Measurements from ENCODE around the gene CCSAP.

The CCSAP gene

GRCh38 chr1:229298887-229299503, 43.9 kb downstream of the CCSAP start:
- WGBS, 2 donors (ENCODE audit: extremely low coverage in 2 of 2, insufficient read length in 2 of 2, insufficient replicate concordance in 1 of 2) = no CpG with 5 or more reads among the region's 5 CpGs

GRCh38 chr1:229298420-229298819, 44.4 kb downstream of the CCSAP start:
- H3K27me3 ChIP-seq (ENCODE audit: control insufficient read depth in 3 of 3, insufficient read depth in 3 of 3, low read depth in 1 of 3, low read length in 3 of 3) = no peaks in the 10 kb centered on the region
- no peak overlapping the region for H2BK12ac ChIP-seq (ENCODE audit: low read length)
- H3K9me3 ChIP-seq (replicated peaks in 1 of 2; ENCODE audit: control insufficient read depth in 2 of 2, insufficient read depth in 1 of 2, low read depth in 1 of 2, low read length in 2 of 2) = no peaks in the 10 kb centered on the region
- no peak overlapping the region for H3K4me3 ChIP-seq (ENCODE audit: low read length in 2 of 2)
- no peak overlapping the region for H2BK120ac ChIP-seq (ENCODE audit: low read depth, low read length)
- H3K36me3 ChIP-seq (replicated peaks in 1 of 2; ENCODE audit: control insufficient read depth in 2 of 2, insufficient read depth in 2 of 2, low read length in 2 of 2) = peaks cover 15 to 80% of the 10 kb centered on the region in 2 donors
- H3K4me1 ChIP-seq (ENCODE audit: control insufficient read depth in 2 of 2, insufficient read depth in 1 of 2, low read depth in 1 of 2, low read length in 2 of 2) = peaks cover 0 to 2% of the 10 kb centered on the region in 2 donors
- H3K23ac ChIP-seq (ENCODE audit: low read depth, low read length, poor library complexity) = no peak overlapping the region
- no peak overlapping the region for H4K91ac ChIP-seq (ENCODE audit: low read depth, low read length, poor library complexity)
- H2BK5ac ChIP-seq (ENCODE audit: low read length) = no peak overlapping the region
- H2AFZ ChIP-seq (ENCODE audit: low read length) = no peak overlapping the region
- H3K4me2 ChIP-seq (ENCODE audit: insufficient read depth, low read length, poor library complexity, severe bottlenecking) = no peak overlapping the region
- no peak overlapping the region for H2AK5ac ChIP-seq (ENCODE audit: low read depth, low read length)
- no peak overlapping the region for H3K18ac ChIP-seq (ENCODE audit: low read length)
- H3K79me1 ChIP-seq (ENCODE audit: low read depth, low read length) = peaks cover 5% of the 10 kb centered on the region
- H3K14ac ChIP-seq (ENCODE audit: low read length) = no peak overlapping the region
- no peak overlapping the region for H2BK15ac ChIP-seq (ENCODE audit: low read length)
- H4K8ac ChIP-seq (ENCODE audit: low read depth, low read length) = no peak overlapping the region
- no peak overlapping the region for H3K4ac ChIP-seq (ENCODE audit: low read length)
- no peak overlapping the region for H3K9ac ChIP-seq (ENCODE audit: low read depth, low read length, poor library complexity)
- no peak for DNase-seq (ENCODE audit: low spot score)
- no peak overlapping the region for H3K27ac ChIP-seq (replicated peaks; ENCODE audit: low read length)

More at GRCh38 chr1:229298887-229299503, 43.9 kb downstream of the CCSAP start:
- no peak overlapping the region for H3K9ac ChIP-seq (ENCODE audit: low read depth, low read length, poor library complexity)
- H2AK5ac ChIP-seq (ENCODE audit: low read depth, low read length) = no peak overlapping the region
- no peak overlapping the region for H3K23ac ChIP-seq (ENCODE audit: low read depth, low read length, poor library complexity)
- no peak overlapping the region for H3K4ac ChIP-seq (ENCODE audit: low read length)
- no peak overlapping the region for H2BK5ac ChIP-seq (ENCODE audit: low read length)
- no peak overlapping the region for H3K27ac ChIP-seq (replicated peaks; ENCODE audit: low read length)
- H4K8ac ChIP-seq (ENCODE audit: low read depth, low read length) = no peak overlapping the region
- no peak overlapping the region for H3K4me2 ChIP-seq (ENCODE audit: insufficient read depth, low read length, poor library complexity, severe bottlenecking)
- peaks cover 18 to 86% of the 10 kb centered on the region in 2 donors for H3K36me3 ChIP-seq (replicated peaks in 1 of 2; ENCODE audit: control insufficient read depth in 2 of 2, insufficient read depth in 2 of 2, low read length in 2 of 2)
- no peaks in the 10 kb centered on the region for H3K9me3 ChIP-seq (replicated peaks in 1 of 2; ENCODE audit: control insufficient read depth in 2 of 2, insufficient read depth in 1 of 2, low read depth in 1 of 2, low read length in 2 of 2)
- peaks cover 2% of the 10 kb centered on the region for H3K79me1 ChIP-seq (ENCODE audit: low read depth, low read length)
- no peak overlapping the region for H3K18ac ChIP-seq (ENCODE audit: low read length)
- no peak overlapping the region for H4K91ac ChIP-seq (ENCODE audit: low read depth, low read length, poor library complexity)
- peaks cover 0 to 2% of the 10 kb centered on the region in 2 donors for H3K4me1 ChIP-seq (ENCODE audit: control insufficient read depth in 2 of 2, insufficient read depth in 1 of 2, low read depth in 1 of 2, low read length in 2 of 2)
- H3K4me3 ChIP-seq (ENCODE audit: low read length in 2 of 2) = no peak overlapping the region
- H3K14ac ChIP-seq (ENCODE audit: low read length) = no peak overlapping the region
- no peak overlapping the region for H2AFZ ChIP-seq (ENCODE audit: low read length)
- H3K27me3 ChIP-seq (ENCODE audit: control insufficient read depth in 3 of 3, insufficient read depth in 3 of 3, low read depth in 1 of 3, low read length in 3 of 3) = no peaks in the 10 kb centered on the region
- H2BK12ac ChIP-seq (ENCODE audit: low read length) = no peak overlapping the region
- H2BK15ac ChIP-seq (ENCODE audit: low read length) = no peak overlapping the region
- no peak overlapping the region for H2BK120ac ChIP-seq (ENCODE audit: low read depth, low read length)
- DNase-seq (ENCODE audit: low spot score) = no peak

- Histone ChIP-seq H3K4me1 (ENCODE audit: control insufficient read depth in 2 of 2, insufficient read depth in 1 of 2, low read depth in 1 of 2, low read length in 2 of 2) (peaks cover 0 to 2% of the 10 kb centered on the region in 2 donors), H2BK12ac (ENCODE audit: low read length) (no peak overlapping the region), H3K27ac (replicated peaks; ENCODE audit: low read length) (no peak overlapping the region), H3K23ac (ENCODE audit: low read depth, low read length, poor library complexity) (no peak overlapping the region), H3K36me3 (replicated peaks in 1 of 2; ENCODE audit: control insufficient read depth in 2 of 2, insufficient read depth in 2 of 2, low read length in 2 of 2) (peaks cover 15 to 78% of the 10 kb centered on the region in 2 donors), H3K4me3 (ENCODE audit: low read length in 2 of 2) (no peak overlapping the region), H3K9ac (ENCODE audit: low read depth, low read length, poor library complexity) (no peak overlapping the region), H2BK5ac (ENCODE audit: low read length) (no peak overlapping the region), H3K79me1 (ENCODE audit: low read depth, low read length) (peaks cover 3% of the 10 kb centered on the region), H3K4ac (ENCODE audit: low read length) (no peak overlapping the region), H2BK120ac (ENCODE audit: low read depth, low read length) (no peak overlapping the region), H3K18ac (ENCODE audit: low read length) (no peak overlapping the region), H2AK5ac (ENCODE audit: low read depth, low read length) (no peak overlapping the region), H2AFZ (ENCODE audit: low read length) (no peak overlapping the region), H4K8ac (ENCODE audit: low read depth, low read length) (no peak overlapping the region), H2BK15ac (ENCODE audit: low read length) (no peak overlapping the region), H3K27me3 (ENCODE audit: control insufficient read depth in 3 of 3, insufficient read depth in 3 of 3, low read depth in 1 of 3, low read length in 3 of 3) (no peaks in the 10 kb centered on the region), H4K91ac (ENCODE audit: low read depth, low read length, poor library complexity) (no peak overlapping the region), H3K4me2 (ENCODE audit: insufficient read depth, low read length, poor library complexity, severe bottlenecking) (no peak overlapping the region), H3K14ac (ENCODE audit: low read length) (no peak overlapping the region), H3K9me3 (replicated peaks in 1 of 2; ENCODE audit: control insufficient read depth in 2 of 2, insufficient read depth in 1 of 2, low read depth in 1 of 2, low read length in 2 of 2) (no peaks in the 10 kb centered on the region)
- no CpG with 5 or more reads among the region's 1 CpG for WGBS, 2 donors (ENCODE audit: extremely low coverage in 2 of 2, insufficient read length in 2 of 2, insufficient replicate concordance in 1 of 2)
- no peak for DNase-seq (ENCODE audit: low spot score)
These were observed 45.1 kb downstream of the CCSAP start for GRCh38 chr1:229297746-229298145.

- H3K4me2 ChIP-seq (ENCODE audit: insufficient read depth, low read length, poor library complexity, severe bottlenecking) = no peak overlapping the region
- H3K4me1 ChIP-seq (ENCODE audit: control insufficient read depth in 2 of 2, insufficient read depth in 1 of 2, low read depth in 1 of 2, low read length in 2 of 2) = peaks cover 0 to 2% of the 10 kb centered on the region in 2 donors
- no peak overlapping the region for H3K4ac ChIP-seq (ENCODE audit: low read length)
- H3K36me3 ChIP-seq (replicated peaks in 1 of 2; ENCODE audit: control insufficient read depth in 2 of 2, insufficient read depth in 2 of 2, low read length in 2 of 2) = peaks cover 14 to 73% of the 10 kb centered on the region in 2 donors
- no peak overlapping the region for H2BK15ac ChIP-seq (ENCODE audit: low read length)
- no peak overlapping the region for H3K14ac ChIP-seq (ENCODE audit: low read length)
- H3K4me3 ChIP-seq (ENCODE audit: low read length in 2 of 2) = no peak overlapping the region
- H3K79me1 ChIP-seq (ENCODE audit: low read depth, low read length) = peaks cover 3% of the 10 kb centered on the region
- WGBS, 2 donors (ENCODE audit: extremely low coverage in 2 of 2, insufficient read length in 2 of 2, insufficient replicate concordance in 1 of 2) = no CpG with 5 or more reads among the region's 3 CpGs
- H3K27me3 ChIP-seq (ENCODE audit: control insufficient read depth in 3 of 3, insufficient read depth in 3 of 3, low read depth in 1 of 3, low read length in 3 of 3) = no peaks in the 10 kb centered on the region
- no peak overlapping the region for H3K27ac ChIP-seq (replicated peaks; ENCODE audit: low read length)
- H3K23ac ChIP-seq (ENCODE audit: low read depth, low read length, poor library complexity) = no peak overlapping the region
- H4K91ac ChIP-seq (ENCODE audit: low read depth, low read length, poor library complexity) = no peak overlapping the region
- H3K18ac ChIP-seq (ENCODE audit: low read length) = no peak overlapping the region
- no peak overlapping the region for H2BK12ac ChIP-seq (ENCODE audit: low read length)
- peaks cover 0 to 1% of the 10 kb centered on the region in 2 donors for H3K9me3 ChIP-seq (replicated peaks in 1 of 2; ENCODE audit: control insufficient read depth in 2 of 2, insufficient read depth in 1 of 2, low read depth in 1 of 2, low read length in 2 of 2)
- H2AFZ ChIP-seq (ENCODE audit: low read length) = no peak overlapping the region
- DNase-seq (ENCODE audit: low spot score) = no peak
- H3K9ac ChIP-seq (ENCODE audit: low read depth, low read length, poor library complexity) = no peak overlapping the region
- H4K8ac ChIP-seq (ENCODE audit: low read depth, low read length) = no peak overlapping the region
- H2AK5ac ChIP-seq (ENCODE audit: low read depth, low read length) = no peak overlapping the region
- H2BK5ac ChIP-seq (ENCODE audit: low read length) = no peak overlapping the region
- no peak overlapping the region for H2BK120ac ChIP-seq (ENCODE audit: low read depth, low read length)
These were observed 46.3 kb downstream of the CCSAP start for GRCh38 chr1:229296541-229296941.
